GM21390 (cell line): ENCODE data around the gene BDH1.

Experiments
- ATAC-seq: cut with Tn5 transposase; IDR thresholded peaks from one replicate; pipeline ENCODE4 v1.9.1; 2021; ENCODE audit not compliant: unreplicated experiment

The BDH1 gene

DNA sequence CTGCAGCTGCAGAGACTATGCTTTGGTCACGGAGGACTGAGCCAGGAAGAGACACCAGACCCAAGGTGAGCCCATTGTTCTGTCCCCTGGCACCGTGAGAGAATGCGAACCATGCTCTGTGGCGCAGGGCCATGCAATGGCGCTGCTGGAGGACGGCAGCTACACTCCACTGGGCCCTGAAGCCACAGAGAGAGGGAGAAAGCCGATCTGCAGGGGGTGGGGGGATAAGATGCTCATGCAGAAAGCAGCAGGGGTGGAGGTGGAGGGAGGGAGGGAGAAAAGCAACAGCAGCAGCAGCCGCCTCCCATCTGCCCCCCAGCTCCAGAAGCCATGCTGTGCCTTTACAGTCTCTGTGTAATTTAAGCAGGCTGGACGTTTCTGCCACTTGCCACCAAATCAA is 5.3 kb downstream of the BDH1 start:
- ATAC-seq = no peak

- ATAC-seq = no peak
These were observed 6.4 kb downstream of the BDH1 start for GRCh38 chr3:197549261-197549885.

DNA sequence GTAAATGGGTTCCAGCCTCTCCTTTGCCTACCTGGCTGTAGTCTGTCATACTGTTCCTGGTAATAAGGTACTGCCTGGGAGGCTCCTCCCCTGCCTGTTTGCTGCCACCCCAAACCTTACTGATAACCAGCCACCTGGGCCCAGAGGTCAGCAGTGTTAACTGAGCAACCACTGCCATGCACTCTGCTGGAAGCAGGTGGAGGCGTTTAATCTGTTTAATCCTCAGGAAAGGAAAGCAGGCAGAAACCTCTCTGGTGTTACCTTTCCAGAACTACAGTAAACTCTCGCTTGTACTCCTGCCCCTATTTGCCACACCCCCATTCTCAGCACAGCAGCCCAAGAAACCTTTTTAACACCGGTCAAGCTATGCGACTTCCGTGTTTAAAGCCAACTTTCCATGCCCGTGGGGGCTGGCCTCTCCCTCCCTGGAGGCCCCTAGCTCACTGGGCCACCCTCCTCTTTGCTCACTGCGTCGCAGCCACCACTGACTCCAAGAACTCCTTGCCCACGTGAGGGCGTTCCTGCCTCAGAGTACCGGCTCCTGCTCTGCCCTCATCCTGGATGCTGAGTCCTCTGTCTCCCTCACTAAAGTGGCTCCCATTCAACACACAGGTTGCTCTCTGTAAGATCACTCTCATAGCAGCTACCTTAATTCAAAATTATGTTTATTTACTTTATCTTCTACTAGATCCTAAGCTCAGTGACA is 8.3 kb downstream of the BDH1 start:
- no peak for ATAC-seq

DNA sequence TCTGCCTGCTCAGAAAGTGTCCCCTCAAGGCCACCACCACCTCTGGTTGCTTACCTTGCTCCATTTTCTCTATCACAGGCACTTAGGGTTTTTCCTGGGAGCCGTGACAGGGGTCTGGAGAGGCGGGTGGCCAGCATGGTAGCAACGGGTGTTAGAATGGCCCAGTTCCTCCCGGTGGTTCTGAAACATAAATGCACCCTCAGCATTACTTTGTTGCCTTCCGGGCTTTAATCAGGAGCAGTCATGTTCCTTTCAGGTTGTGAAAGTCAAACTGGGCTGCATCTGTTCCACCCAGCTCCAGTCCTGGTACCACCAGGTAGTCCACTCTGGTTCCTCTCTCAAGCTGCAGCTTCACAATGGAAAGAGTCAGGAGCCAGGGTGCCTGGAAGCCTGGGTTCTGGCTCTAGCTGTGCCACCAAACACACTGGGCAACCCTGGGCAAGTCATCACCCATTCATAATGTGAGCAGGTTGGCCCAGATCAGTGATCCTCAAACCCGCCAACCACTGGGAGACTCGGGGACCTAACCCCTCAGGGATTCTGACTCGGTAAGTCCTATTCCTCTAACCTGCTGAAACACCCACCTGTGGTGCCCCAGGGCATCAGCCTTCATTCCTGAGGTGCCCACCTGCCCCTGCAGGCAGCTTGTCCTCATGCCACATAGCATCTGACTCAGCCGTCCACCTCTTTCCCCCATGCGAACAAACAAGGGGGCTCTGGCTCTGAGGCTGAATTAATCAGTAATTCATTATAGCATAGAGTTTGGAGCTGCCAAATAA is 9.3 kb downstream of the BDH1 start:
- ATAC-seq = no peak

GRCh38 chr3:197545571-197545970 is 10.2 kb downstream of the BDH1 start:
- no peak for ATAC-seq

GRCh38 chr3:197545101-197545500 is 10.7 kb downstream of the BDH1 start:
- no peak for ATAC-seq

DNA sequence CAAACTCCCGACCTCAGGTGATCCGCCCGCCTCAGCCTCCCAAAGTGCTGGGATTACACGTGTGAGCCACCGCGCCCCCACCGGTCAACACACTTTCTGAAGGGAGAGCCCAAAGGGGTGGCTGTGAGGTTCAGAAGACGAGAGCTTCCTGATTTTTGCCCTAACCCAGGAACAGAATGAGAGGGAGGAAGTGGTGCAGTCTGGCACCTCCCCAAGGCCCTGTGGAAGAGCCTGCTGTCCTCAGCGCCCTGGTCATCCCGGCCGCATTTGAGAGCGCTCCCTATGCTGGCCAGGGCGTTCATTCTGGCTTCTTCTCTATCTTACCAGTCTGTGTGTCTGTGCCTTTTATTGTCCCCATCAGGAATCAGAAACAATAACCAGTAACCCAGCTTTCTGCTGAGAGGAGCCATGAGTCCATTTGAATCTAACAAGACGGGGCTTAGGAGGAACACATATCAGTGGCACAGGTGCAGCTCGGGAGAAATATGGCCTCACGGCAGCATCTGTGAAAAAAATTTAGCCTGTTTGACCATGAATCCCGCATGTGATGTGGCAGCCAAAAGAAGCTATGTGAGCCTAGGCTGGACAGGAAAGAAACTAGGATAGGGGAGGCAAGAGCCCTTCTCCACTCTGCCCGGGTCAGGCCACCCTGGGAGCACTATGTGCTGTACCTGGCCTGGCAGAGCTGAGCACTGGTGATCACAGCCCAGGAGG is 12.9 kb downstream of the BDH1 start:
- ATAC-seq = no peak

- no peak for ATAC-seq
These were observed 13.8 kb downstream of the BDH1 start for GRCh38 chr3:197541756-197542539.

DNA sequence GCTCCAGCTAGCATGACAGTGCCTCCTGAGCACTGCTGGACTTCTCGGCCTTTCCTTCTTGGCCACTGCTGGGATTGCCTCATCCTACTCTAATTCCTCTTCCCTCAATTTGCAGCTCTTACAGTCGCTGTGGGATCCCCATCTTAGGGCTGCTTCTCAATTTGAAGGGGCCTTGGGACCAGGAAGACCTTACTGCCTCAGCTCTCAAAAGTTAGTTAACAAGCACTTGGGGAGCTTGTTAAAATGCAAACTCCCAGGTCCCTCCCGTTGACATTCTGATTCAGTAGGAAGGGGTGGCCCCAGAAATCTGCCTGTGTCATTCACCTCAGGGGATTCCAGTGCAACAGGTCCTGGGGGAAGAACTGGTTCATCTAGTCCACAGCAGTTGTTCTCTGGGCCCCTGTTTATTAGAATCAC is 14.8 kb downstream of the BDH1 start:
- no peak for ATAC-seq

GRCh38 chr3:197539651-197540051 is 16.1 kb downstream of the BDH1 start:
- no peak for ATAC-seq

DNA sequence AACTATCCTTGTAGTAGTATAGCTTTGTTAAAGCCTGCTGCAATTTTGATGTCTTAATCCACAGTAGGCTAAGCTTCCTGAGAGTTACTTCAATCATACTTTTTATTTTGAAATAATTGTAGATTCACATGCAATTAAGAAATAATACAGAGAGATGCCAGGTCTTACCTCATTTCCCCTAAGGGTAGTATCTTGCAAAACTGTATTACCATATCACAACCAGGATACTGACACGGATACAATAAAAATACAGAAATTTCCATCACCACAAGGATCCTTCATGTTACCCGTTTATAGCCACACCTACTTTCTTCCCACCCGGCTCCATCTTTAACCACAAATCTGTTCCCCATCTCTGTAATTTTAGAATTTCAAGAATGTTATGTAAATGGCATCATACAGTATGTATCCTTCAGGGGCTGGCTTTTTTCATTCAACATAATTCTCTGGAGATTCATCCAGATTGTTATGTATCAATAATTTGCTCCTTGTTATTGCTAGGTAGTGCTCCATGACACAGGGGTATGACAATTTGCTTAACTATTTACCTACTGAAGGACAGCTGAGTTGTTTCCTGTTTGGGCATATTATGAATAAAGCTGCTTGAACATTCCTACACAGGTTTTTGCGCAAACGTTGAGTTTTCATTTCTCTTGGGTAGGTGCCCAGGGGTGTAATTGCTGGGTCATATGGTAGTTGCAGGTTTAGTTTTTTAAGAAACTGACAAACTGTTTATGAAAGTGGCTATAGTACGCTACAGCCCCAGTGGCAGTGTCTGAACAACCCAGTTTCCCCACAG is 21.6 kb downstream of the BDH1 start:
- no peak for ATAC-seq

GRCh38 chr3:197533396-197533795 is 22.4 kb downstream of the BDH1 start:
- ATAC-seq = no peak

DNA sequence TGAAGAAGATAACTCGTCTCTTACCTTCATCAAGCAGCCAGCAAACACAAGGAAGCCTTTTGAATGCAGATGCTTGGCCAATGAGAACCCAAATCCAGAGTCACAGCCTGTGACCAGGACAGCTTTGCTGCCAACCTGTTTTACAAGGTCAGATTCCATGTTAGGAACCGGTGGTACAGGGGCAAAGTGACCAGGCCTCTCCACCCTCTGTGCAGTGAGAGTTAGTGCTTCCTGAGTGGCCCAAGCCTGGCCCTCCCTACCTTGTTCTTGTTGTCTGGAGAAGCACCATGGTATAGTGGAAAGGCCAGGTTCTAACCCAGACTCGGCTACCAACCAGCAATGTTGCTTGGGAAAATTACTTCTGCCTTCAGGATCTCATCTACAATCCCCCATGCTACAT is 23.4 kb downstream of the BDH1 start:
- ATAC-seq = no peak

DNA sequence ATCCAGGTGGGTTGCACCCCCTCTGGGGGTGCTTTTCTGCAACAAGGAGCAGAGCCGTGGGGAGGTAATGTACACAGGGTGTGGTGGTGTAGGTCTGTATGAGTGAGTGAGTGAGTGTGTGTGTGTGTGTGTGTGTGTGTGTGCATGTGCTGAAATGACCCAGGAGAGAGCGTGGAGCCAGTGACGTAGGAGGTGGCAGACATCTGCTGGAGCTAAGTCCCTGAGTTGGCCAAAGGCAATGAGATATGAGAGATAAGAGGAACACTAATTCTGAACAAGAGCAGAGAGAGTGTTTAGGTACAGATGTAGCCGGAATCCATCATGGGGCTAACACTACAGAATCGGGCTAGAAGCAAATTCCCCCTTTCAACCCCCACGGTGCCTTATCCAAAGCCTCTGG is 27.6 kb downstream of the BDH1 start:
- ATAC-seq = no peak

GRCh38 chr3:197527569-197527968 is 28.2 kb downstream of the BDH1 start:
- no peak for ATAC-seq

DNA sequence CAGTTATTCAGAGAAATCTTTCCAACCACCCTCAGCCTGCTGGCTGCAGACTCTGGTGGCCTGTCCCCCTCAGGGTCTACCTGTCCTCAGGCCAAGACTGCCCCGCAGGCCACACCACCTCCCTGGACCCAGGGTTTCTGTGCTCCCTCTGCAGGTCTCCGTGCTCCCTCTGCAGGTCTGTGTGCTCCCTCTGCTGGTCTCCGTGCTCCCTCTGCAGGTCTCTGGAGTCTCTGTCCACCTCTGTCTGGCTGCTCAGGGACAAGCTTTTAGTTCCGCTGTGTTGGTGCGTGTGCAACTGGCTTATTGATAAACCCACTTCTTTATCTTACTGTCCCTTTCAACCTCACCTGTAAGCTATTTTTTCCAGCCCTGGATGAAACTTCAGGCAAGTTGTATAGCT is 30.1 kb downstream of the BDH1 start:
- ATAC-seq = no peak

- ATAC-seq = no peak
These were observed 31.6 kb downstream of the BDH1 start for GRCh38 chr3:197524128-197524527.

DNA sequence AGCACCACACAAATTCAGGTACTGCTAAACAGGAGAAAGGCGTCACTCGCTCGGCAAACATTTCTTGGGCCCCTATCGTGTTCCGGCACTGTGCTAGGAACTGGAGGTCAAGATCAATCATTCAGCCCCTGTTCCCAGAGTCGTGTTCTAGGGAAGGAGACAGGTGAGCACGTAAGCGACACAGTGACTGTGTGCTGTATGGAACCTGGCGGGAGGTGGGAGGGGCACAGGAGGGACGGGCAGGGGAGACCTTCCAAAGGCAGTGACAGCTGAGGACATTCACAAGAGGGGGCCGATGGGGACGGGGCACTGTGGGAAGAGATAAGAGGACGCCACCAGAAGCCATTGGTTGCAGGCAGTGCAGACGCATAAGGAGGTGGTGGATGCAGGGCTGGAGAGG is 32.2 kb downstream of the BDH1 start:
- ATAC-seq = no peak

- no peak for ATAC-seq
These were observed 32.8 kb downstream of the BDH1 start for GRCh38 chr3:197522881-197523441.
